Suprapubic skin (tissue), 3 donors: ENCODE measurements around the gene GRIA1.

Experiments used
- CTCF ChIP-seq, 2 donors: fragments of 200-600 bp in 1 of 2; fragments of 450-650 bp in 1 of 2; sonication (generic) in 1 of 2; IDR thresholded peaks; one replicate each; pipeline ENCODE4 v1.5.1; 2016 to 2019; ENCODE audit warnings: antibody characterized with exemption in 2 of 2, mild to moderate bottlenecking in 1 of 2, moderate library complexity in 1 of 2
- POLR2AphosphoS5 ChIP-seq, 3 donors: sonication (generic); formaldehyde crosslinking; IDR thresholded peaks; one replicate each; pipeline ENCODE4 v1.6.1; 2017; ENCODE audit warnings: antibody characterized with exemption in 3 of 3

GRCh38 chr5:153523831-153524230 lies 33.4 kb downstream of the GRIA1 start:
- TF ChIP-seq CTCF (IDR thresholded peaks at IDR 0.05) (no peak), POLR2AphosphoS5 (IDR thresholded peaks at IDR 0.05) (no peak)
